ENCODE results near the gene ONECUT3.

Gene ONECUT3

DNA sequence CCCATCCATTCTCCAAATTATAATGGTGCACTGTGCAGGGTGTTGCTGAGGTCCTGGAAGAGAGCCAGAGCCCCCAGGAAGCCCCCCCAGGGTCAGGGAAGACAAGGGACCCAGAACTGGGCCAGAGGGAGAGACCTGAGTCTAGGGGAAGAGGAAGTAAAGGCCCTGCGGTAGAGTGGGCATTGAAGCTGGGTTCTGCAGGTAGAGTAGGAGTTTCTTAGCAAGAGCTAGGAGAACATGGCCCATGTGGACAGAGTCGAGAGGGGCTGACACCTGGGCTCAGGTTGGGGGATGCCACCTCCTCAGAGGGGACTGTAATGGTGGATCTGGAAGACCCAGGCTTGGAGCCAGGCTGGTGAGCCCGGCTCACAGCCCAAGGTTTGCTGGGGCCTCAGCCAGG is 17.0 kb upstream of the ONECUT3 start:
- POLR2A ChIA-PET = interaction anchor here (1.0 kb wide), 1 partner anchor 11 kb away, joined by 3 read pairs; no protein-coding TSS in a partner anchor
- no peak for DNase-seq (ENCODE audit: extremely low spot score)
- TF ChIP-seq BHLHE40 (IDR thresholded peaks at IDR 0.05; ENCODE audit: borderline replicate concordance) (no peak), NFRKB (IDR thresholded peaks at IDR 0.05) (no peak), SUZ12 (IDR thresholded peaks at IDR 0.05) (no peak), CTBP1 (IDR thresholded peaks at IDR 0.05; ENCODE audit: borderline replicate concordance) (no peak), TARDBP (IDR thresholded peaks at IDR 0.05) (no peak)
- CTCF ChIA-PET = no interaction called here

DNA sequence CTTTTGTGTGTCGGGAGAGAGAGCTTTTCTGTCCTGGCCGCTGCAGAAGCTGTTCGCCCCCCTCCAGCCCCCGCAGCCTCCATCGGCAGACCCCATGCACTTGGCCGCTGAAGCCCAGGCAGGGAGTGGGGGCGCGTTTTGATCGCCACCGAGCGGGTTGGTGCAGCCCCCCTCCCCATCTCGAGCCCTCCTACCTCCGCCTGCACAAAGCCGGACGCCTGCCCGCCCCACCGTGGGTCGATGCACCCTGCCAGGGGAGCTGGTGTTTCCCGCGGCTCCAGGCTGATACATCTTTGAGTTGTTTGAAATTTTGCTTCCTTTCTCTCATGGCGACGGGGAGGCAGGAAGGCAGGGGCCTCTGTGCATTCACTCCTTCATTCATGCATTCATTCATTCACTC is 16.4 kb upstream of the ONECUT3 start:
- TF ChIP-seq HDGF (IDR thresholded peaks at IDR 0.05; ENCODE audit: borderline replicate concordance) (no peak), L3MBTL2 (conservative IDR thresholded peaks at IDR 0.05) (no peak), SP1 (IDR thresholded peaks at IDR 0.05) (no peak), ELF4 (IDR thresholded peaks at IDR 0.05) (no peak), FOXM1 (IDR thresholded peaks at IDR 0.05; ENCODE audit: borderline replicate concordance) (no peak), ZNF384 (IDR thresholded peaks at IDR 0.05) (no peak), SUZ12 (IDR thresholded peaks at IDR 0.05) (no peak), FOXK2 (IDR thresholded peaks at IDR 0.05) (no peak), TARDBP (IDR thresholded peaks at IDR 0.05) (no peak), FOXA1 (IDR thresholded peaks at IDR 0.05) (no peak), BHLHE40 (IDR thresholded peaks at IDR 0.05; ENCODE audit: borderline replicate concordance) (no peak), ARNT (IDR thresholded peaks at IDR 0.05) (no peak), CTBP1 (IDR thresholded peaks at IDR 0.05; ENCODE audit: borderline replicate concordance) (no peak), LEF1 (IDR thresholded peaks at IDR 0.05; ENCODE audit: borderline replicate concordance) (no peak)
- TF ChIP-seq, protein P1, sequence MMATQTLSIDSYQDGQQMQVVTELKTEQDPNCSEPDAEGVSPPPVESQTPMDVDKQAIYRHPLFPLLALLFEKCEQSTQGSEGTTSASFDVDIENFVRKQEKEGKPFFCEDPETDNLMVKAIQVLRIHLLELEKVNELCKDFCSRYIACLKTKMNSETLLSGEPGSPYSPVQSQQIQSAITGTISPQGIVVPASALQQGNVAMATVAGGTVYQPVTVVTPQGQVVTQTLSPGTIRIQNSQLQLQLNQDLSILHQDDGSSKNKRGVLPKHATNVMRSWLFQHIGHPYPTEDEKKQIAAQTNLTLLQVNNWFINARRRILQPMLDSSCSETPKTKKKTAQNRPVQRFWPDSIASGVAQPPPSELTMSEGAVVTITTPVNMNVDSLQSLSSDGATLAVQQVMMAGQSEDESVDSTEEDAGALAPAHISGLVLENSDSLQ (IDR thresholded peaks at IDR 0.05) = no peak
- ChIA-PET CTCF (no interaction called here), POLR2A (interaction anchor here (1.0 kb wide), 1 partner anchor 11 kb away, joined by 3 read pairs; no protein-coding TSS in a partner anchor)
- DNase-seq (ENCODE audit: extremely low spot score) = no peak

DNA sequence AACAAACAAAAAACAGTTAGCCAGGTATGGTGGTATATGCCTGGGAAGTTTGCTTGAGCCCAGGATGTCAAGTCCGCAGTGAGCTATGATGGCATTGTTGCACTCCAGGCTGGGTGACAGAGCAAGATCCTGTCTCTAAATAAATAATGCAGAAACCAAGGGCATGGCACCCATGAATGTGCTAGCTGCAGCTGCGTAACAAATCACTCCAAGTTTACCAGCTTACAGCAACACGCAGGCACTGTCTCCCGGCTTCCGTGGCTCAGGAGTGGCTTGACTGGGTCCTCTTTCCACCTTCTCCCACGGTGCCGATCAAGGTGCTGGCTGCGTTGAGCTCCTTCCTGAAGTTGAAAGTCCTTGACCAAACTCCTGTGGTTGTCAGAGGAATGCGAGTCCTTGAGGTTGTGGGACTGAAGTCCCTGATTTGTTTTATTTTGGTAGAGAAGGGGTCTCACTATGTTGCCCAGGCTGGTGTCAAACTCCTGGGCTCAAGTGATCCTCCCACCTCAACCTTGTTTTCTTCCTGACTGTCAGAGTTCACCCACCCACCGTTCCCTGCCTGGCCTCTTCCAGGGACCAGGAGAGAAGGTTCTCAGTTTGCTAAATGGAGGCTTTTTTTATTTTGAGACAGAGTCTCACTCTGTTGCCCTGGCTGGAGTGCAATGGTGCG is 13.2 kb upstream of the ONECUT3 start:
- no peak for DNase-seq (ENCODE audit: extremely low spot score)
- POLR2A ChIA-PET = interaction anchor here (1.3 kb wide), 1 partner anchor 15 kb away, joined by 3 read pairs; no protein-coding TSS in a partner anchor
- CTCF ChIA-PET = no interaction called here
- TF ChIP-seq CTBP1 (IDR thresholded peaks at IDR 0.05; ENCODE audit: borderline replicate concordance) (no peak), ZNF384 (IDR thresholded peaks at IDR 0.05) (no peak), HDGF (IDR thresholded peaks at IDR 0.05; ENCODE audit: borderline replicate concordance) (no peak), BHLHE40 (IDR thresholded peaks at IDR 0.05; ENCODE audit: borderline replicate concordance) (no peak), L3MBTL2 (conservative IDR thresholded peaks at IDR 0.05) (no peak), SUZ12 (IDR thresholded peaks at IDR 0.05) (no peak), SP1 (IDR thresholded peaks at IDR 0.05) (no peak), FOXM1 (IDR thresholded peaks at IDR 0.05; ENCODE audit: borderline replicate concordance) (no peak), LEF1 (IDR thresholded peaks at IDR 0.05; ENCODE audit: borderline replicate concordance) (no peak), NFRKB (IDR thresholded peaks at IDR 0.05) (no peak), TARDBP (IDR thresholded peaks at IDR 0.05) (no peak), ELF4 (IDR thresholded peaks at IDR 0.05) (no peak), FOXK2 (IDR thresholded peaks at IDR 0.05) (no peak)
- TF ChIP-seq, protein P1 (IDR thresholded peaks at IDR 0.05) = no peak

DNA sequence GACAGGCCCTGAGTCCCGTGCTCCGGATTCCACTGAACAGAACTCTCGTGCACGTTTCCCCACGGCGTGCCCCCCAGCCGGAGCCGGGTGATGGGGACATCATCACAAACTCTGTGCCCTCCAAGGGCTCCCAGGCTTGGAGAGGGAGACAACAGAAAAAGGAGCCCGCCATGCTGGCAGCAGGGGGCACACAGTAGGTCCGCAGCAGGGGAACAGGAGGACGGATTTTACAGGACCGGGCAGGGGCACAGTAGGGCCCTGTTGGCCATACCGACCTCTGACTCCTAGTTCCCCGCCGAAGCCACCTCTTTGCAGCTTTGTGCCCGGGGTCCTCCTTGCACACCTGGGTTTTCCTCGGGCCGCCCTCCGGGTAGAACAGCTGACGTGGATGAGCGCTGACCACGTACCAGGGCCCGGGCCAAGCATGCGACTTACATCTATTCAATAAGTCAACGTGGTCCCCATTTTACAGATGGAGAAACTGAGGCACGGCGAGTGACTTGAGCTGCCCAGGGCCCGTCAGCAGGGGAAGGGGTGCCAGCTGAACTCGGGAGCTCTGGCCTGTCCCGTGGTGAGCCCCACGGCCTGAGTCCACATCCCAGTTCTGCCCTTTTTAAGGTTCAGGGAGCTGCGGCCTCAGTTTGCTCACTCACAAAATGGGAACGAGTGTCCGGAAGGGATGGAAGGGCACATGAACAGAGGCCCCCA is 10.2 kb upstream of the ONECUT3 start:
- ChIA-PET POLR2A (no interaction called here), CTCF (no interaction called here)
- DNase-seq (ENCODE audit: extremely low spot score) = no peak
- TF ChIP-seq LEF1 (IDR thresholded peaks at IDR 0.05; ENCODE audit: borderline replicate concordance) = no peak
- no peak for TF ChIP-seq NFRKB (IDR thresholded peaks at IDR 0.05)
- no peak for TF ChIP-seq HDGF (IDR thresholded peaks at IDR 0.05; ENCODE audit: borderline replicate concordance)
- TF ChIP-seq ELF4 (IDR thresholded peaks at IDR 0.05) = no peak
- TF ChIP-seq ARNT (IDR thresholded peaks at IDR 0.05) = no peak
- no peak for TF ChIP-seq TARDBP (IDR thresholded peaks at IDR 0.05)
- TF ChIP-seq SUZ12 (IDR thresholded peaks at IDR 0.05) = no peak
- no peak for TF ChIP-seq SP1 (IDR thresholded peaks at IDR 0.05)
- no peak for TF ChIP-seq FOXA1 (IDR thresholded peaks at IDR 0.05)
- TF ChIP-seq FOXM1 (IDR thresholded peaks at IDR 0.05; ENCODE audit: borderline replicate concordance) = no peak
- TF ChIP-seq, protein P1 (IDR thresholded peaks at IDR 0.05) = no peak
- TF ChIP-seq BHLHE40 (IDR thresholded peaks at IDR 0.05; ENCODE audit: borderline replicate concordance) = no peak
- no peak for TF ChIP-seq FOXK2 (IDR thresholded peaks at IDR 0.05)
- TF ChIP-seq L3MBTL2 (conservative IDR thresholded peaks at IDR 0.05) = no peak
- no peak for TF ChIP-seq CTBP1 (IDR thresholded peaks at IDR 0.05; ENCODE audit: borderline replicate concordance)
- TF ChIP-seq ZNF384 (IDR thresholded peaks at IDR 0.05) = no peak

DNA sequence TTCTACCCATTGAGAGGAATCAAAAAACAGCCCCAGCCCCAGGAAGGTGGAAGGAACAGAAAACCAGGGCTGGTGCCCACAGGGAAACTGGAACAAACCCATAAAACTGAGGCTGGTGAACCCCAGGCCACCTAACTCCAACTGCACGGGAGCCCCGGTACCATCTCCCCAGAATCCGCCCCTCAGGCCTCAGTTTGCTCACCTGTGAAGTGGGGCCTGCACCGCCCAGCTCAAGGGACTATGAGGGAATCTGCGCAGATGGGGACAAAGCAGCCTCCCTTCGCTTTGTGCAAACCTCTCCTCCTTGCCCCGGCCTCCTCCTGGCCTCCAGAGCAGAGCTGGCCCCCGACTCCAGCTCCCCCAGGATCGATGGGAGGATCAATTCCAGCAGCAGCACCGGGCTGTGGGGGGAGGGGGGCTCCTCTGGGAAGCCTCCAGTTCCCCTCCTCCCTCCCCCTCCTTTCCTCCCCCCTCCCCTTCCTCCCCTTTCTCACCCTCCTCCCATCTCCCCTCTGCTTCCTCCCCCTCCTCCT is 9.1 kb upstream of the ONECUT3 start:
- ChIA-PET POLR2A (no interaction called here), CTCF (interaction anchor here (0.6 kb wide), 1 partner anchor 383 kb away, joined by 4 read pairs; no protein-coding TSS in a partner anchor)
- TF ChIP-seq HDGF (IDR thresholded peaks at IDR 0.05; ENCODE audit: borderline replicate concordance) (no peak), FOXK2 (IDR thresholded peaks at IDR 0.05) (no peak), SP1 (IDR thresholded peaks at IDR 0.05) (no peak), SUZ12 (IDR thresholded peaks at IDR 0.05) (no peak), L3MBTL2 (conservative IDR thresholded peaks at IDR 0.05) (no peak), ARNT (IDR thresholded peaks at IDR 0.05) (no peak), CTBP1 (IDR thresholded peaks at IDR 0.05; ENCODE audit: borderline replicate concordance) (no peak), BHLHE40 (IDR thresholded peaks at IDR 0.05; ENCODE audit: borderline replicate concordance) (no peak), LEF1 (IDR thresholded peaks at IDR 0.05; ENCODE audit: borderline replicate concordance) (no peak)
- no peak for DNase-seq (ENCODE audit: extremely low spot score)

Measured in HEK293T (cell line).